Ishikawa (cell line): Measurements from ENCODE around the gene ENDOG.

Experiments
- CEBPB ChIP-seq: IDR thresholded peaks from 2 replicates; pipeline ENCODE4 v1.6.1; 2012
- CREB1 ChIP-seq: IDR thresholded peaks from 2 replicates; pipeline ENCODE4 v1.6.1; 2012; ENCODE audit warnings: low read depth
- EP300 ChIP-seq: IDR thresholded peaks from 2 replicates; pipeline ENCODE4 v1.6.1; 2012; ENCODE audit warnings: borderline replicate concordance
- FOXM1 ChIP-seq: IDR thresholded peaks from 2 replicates; pipeline ENCODE4 v1.6.1; 2012; ENCODE audit warnings: low read depth, borderline replicate concordance
- MAX ChIP-seq: IDR thresholded peaks from 2 replicates; pipeline ENCODE4 v1.6.1; 2012
- RAD21 ChIP-seq: IDR thresholded peaks from 2 replicates; pipeline ENCODE4 v1.6.1; 2012; ENCODE audit warnings: low read depth
- TAF1 ChIP-seq: IDR thresholded peaks from 2 replicates; pipeline ENCODE4 v1.6.1; 2012; ENCODE audit warnings: low read depth, mild to moderate bottlenecking
- TCF12 ChIP-seq: IDR thresholded peaks from 2 replicates; pipeline ENCODE4 v1.6.1; 2012; ENCODE audit warnings: low read depth
- USF1 ChIP-seq: IDR thresholded peaks from 2 replicates; pipeline ENCODE4 v1.6.1; 2012
- YY1 ChIP-seq: IDR thresholded peaks from 2 replicates; pipeline ENCODE4 v1.6.1; 2012; ENCODE audit warnings: low read depth
- TF ChIP-seq, protein P1 (sequence below): IDR thresholded peaks from 2 replicates; pipeline ENCODE4 v1.6.1; 2012; ENCODE audit warnings: low read depth, mild to moderate bottlenecking

- TF ChIP-seq TAF1 (no peak), EP300 (no peak), RAD21 (no peak), MAX (no peak), USF1 (no peak), YY1 (no peak), FOXM1 (no peak), CREB1 (no peak), TCF12 (no peak), CEBPB (no peak)
- TF ChIP-seq, protein P1, sequence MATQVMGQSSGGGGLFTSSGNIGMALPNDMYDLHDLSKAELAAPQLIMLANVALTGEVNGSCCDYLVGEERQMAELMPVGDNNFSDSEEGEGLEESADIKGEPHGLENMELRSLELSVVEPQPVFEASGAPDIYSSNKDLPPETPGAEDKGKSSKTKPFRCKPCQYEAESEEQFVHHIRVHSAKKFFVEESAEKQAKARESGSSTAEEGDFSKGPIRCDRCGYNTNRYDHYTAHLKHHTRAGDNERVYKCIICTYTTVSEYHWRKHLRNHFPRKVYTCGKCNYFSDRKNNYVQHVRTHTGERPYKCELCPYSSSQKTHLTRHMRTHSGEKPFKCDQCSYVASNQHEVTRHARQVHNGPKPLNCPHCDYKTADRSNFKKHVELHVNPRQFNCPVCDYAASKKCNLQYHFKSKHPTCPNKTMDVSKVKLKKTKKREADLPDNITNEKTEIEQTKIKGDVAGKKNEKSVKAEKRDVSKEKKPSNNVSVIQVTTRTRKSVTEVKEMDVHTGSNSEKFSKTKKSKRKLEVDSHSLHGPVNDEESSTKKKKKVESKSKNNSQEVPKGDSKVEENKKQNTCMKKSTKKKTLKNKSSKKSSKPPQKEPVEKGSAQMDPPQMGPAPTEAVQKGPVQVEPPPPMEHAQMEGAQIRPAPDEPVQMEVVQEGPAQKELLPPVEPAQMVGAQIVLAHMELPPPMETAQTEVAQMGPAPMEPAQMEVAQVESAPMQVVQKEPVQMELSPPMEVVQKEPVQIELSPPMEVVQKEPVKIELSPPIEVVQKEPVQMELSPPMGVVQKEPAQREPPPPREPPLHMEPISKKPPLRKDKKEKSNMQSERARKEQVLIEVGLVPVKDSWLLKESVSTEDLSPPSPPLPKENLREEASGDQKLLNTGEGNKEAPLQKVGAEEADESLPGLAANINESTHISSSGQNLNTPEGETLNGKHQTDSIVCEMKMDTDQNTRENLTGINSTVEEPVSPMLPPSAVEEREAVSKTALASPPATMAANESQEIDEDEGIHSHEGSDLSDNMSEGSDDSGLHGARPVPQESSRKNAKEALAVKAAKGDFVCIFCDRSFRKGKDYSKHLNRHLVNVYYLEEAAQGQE, result no peak
These were observed 19.4 kb upstream of the ENDOG start for GRCh38 chr9:128798896-128799295.
